Measurements from ENCODE around the gene NT5C3A. TPM values are rescaled to one million over a fixed set of nuclear protein-coding genes. Genes with fewer than 3 reads are reported as not detected.
A peak's percentile ranks its signal among the peaks of the same experiment; 100 is the strongest.

The NT5C3A gene
- total RNA-seq: 10 to 100 TPM; 22.2 to 42.3 (median 27.5) TPM

DNA sequence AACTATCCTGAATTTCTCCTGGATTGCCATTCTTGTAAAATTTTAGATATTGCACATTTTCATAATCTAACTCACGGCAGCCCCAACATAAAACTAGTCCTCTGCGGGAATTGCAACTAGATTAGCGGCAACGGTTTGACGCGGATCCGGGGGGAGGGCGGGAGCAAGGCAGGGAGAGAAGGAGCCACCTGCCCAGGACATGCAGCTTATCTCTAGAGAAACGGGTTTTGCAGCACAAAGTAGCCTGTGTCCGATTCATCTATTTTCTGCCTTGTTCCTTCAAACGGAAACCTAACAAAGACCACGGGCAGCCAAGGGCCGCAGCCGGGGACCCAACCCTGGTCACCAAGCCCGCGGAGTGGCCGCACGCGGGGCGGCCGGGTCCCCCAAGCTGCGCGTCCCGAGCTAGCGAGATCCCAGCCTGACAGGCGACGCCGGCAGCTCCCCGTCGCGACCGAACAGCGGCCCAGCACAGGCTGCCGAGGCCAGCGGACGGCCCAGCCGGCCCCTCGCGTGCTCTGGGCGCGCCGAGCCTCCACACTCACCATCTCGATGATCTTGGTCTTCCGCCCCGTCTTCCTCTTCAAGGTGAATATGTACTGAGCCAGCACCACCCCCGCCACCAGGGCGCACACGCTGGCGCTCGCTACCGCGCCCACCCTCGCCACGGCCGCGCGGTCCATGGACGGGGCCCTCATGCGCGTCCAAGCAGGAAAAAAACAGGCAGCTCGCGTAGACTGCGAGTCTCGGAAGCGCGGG is at the start of gene NT5C3A:
Gene NT5C3A, minus strand, starts transcription at position 754 of the 759 bp plus-strand sequence. Its CDS starts 71 bp downstream, at position 683.
- Histone ChIP-seq H3K27me3 (no peaks in the 10 kb centered on the region), H3K9me3 (peaks cover 12 to 13% of the 10 kb centered on the region in 2 donors), H3K4me1 (peaks cover 0 to 10% of the 10 kb centered on the region in 2 donors), H3K36me3 (no peaks in the 10 kb centered on the region), H3K4me3 (peak within 1 kb of the TSS; percentile 88 to 97 (median 89)), H3K27ac (peak within 1 kb of the TSS; percentile 93 to 96)
- intact Hi-C loops (cut with DNase I; ENCODE audit: low total_unique reads): no loop called here
- DNase-seq (ENCODE audit: low spot score in 2 of 2): peak in 1 of 2 donors; percentile 52
- TF ChIP-seq POLR2AphosphoS5 (IDR thresholded peaks at IDR 0.05) (peak; percentile 38 to 81 (median 78)), POLR2A (IDR thresholded peaks at IDR 0.05) (no peak)
- TF ChIP-seq, protein P1, sequence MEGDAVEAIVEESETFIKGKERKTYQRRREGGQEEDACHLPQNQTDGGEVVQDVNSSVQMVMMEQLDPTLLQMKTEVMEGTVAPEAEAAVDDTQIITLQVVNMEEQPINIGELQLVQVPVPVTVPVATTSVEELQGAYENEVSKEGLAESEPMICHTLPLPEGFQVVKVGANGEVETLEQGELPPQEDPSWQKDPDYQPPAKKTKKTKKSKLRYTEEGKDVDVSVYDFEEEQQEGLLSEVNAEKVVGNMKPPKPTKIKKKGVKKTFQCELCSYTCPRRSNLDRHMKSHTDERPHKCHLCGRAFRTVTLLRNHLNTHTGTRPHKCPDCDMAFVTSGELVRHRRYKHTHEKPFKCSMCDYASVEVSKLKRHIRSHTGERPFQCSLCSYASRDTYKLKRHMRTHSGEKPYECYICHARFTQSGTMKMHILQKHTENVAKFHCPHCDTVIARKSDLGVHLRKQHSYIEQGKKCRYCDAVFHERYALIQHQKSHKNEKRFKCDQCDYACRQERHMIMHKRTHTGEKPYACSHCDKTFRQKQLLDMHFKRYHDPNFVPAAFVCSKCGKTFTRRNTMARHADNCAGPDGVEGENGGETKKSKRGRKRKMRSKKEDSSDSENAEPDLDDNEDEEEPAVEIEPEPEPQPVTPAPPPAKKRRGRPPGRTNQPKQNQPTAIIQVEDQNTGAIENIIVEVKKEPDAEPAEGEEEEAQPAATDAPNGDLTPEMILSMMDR (IDR thresholded peaks at IDR 0.05): no peak

DNA sequence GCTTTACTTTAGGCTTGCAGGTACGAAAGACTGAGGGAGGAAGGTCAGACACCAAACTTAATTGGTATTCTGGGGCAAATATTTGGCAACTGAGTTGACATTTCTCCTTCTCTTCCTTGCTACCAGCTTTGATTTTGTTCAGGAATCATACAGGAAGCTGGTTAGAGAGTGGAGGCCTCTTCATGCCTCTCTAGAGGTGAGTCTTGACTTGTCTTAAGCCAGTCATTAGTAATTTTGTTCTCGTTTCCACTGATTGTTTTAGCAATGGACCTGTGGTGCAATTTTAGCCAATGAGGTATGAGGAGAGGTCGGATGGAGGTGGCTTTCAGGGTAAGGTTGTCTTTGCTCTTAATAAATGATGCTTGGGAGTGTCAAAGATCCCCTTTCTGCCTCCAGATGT is 49.0 kb upstream of the NT5C3A start:
- H3K4me3 ChIP-seq: no peak overlapping the region
- no peak for DNase-seq (ENCODE audit: low spot score in 2 of 2)
- no peak overlapping the region for H3K27ac ChIP-seq
- H3K4me1 ChIP-seq: peaks cover 3 to 16% of the 10 kb centered on the region in 2 donors
- H3K36me3 ChIP-seq: no peaks in the 10 kb centered on the region
- H3K9me3 ChIP-seq: no peaks in the 10 kb centered on the region
- TF ChIP-seq POLR2AphosphoS5 (IDR thresholded peaks at IDR 0.05) (no peak), POLR2A (IDR thresholded peaks at IDR 0.05) (no peak)
- TF ChIP-seq, protein P1 (IDR thresholded peaks at IDR 0.05): no peak
- intact Hi-C loops (cut with DNase I; ENCODE audit: low total_unique reads): no loop called here
- no peaks in the 10 kb centered on the region for H3K27me3 ChIP-seq

DNA sequence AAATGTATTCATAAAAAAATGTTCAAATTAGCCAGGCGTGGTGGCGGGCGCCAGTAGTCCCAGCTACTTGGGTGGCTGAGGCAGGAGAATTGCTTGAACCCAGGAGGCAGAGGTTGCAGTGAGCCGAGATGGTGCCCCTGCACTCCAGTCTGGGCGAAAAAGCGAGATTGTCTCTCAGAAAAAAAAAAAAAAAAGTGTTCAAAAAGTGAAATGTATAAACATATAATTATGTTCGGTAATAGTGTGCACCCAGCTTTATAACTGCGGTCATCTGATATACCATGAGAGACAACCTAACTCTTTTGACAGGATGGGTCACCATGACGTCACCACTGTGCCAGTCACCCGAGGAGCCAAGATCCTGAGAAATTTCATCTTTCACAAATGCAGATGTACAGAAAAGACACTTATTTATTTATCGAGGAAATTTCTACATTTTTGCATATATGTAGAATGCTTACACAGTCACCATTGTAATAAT is 47.2 kb upstream of the NT5C3A start:
- H3K4me1 ChIP-seq: peaks cover 3 to 16% of the 10 kb centered on the region in 2 donors
- no peak for DNase-seq (ENCODE audit: low spot score in 2 of 2)
- H3K36me3 ChIP-seq: no peaks in the 10 kb centered on the region
- no peaks in the 10 kb centered on the region for H3K9me3 ChIP-seq
- peak overlapping the region; percentile 90 to 97 (median 97) for H3K4me3 ChIP-seq
- no peaks in the 10 kb centered on the region for H3K27me3 ChIP-seq
- TF ChIP-seq POLR2A (IDR thresholded peaks at IDR 0.05) (no peak), POLR2AphosphoS5 (IDR thresholded peaks at IDR 0.05) (no peak)
- TF ChIP-seq, protein P1 (IDR thresholded peaks at IDR 0.05): no peak
- H3K27ac ChIP-seq: peak overlapping the region in 1 of 2 donors; percentile 77
- intact Hi-C loops (cut with DNase I; ENCODE audit: low total_unique reads): no loop called here

DNA sequence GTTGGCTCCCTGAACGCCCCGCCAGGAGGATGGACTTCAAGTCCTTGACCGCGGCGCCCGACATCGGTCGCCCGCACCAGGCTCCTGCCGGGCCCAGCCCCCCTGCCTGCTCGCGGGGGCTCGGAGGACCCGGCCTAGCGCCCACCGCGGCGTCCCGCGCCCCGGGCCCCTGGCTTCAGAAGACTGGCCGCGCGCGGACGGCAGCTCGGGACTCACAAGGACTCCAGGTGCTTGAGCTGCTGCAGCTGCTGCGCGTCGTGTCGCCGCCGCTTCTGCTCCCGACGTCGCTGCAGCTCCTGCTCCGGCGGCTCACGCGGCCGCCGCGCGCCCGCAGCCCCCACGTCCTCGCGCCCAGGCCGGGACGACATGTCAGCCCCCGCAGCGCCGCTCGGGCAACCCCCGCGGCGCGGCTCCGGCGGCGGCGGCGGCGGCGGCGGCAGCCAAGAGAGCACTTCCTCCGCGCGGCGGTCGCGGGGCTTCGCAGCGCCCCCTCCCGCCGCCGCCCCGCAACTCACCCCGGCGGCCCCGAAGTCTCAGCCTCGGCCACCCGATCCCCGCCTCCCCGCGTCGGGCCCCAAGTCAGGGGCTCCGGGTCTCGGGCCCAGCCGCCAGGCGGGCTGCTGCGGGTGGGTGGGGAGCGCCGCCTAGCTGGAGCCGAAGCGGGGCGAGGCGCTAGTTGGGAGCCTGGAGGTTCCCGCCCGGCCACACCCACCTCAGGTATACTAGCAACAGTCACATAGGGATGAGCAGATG is 46.6 kb upstream of the NT5C3A start, which contains the start of gene RP9:
Gene RP9, minus strand, starts transcription at position 400 of the 753 bp plus-strand sequence. Its CDS starts 32 bp downstream, at position 368.
- H3K36me3 ChIP-seq: no peaks in the 10 kb centered on the region
- DNase-seq (ENCODE audit: low spot score in 2 of 2): peak; percentile 24 to 62
- no peaks in the 10 kb centered on the region for H3K27me3 ChIP-seq
- TF ChIP-seq POLR2AphosphoS5 (IDR thresholded peaks at IDR 0.05): no peak
- no peak for TF ChIP-seq POLR2A (IDR thresholded peaks at IDR 0.05)
- TF ChIP-seq, protein P1 (IDR thresholded peaks at IDR 0.05): peak in 1 of 3 donors; percentile 68
- peak within 1 kb of the TSS; percentile 90 to 97 (median 97) for H3K4me3 ChIP-seq
- peak within 1 kb of the TSS; percentile 68 to 77 for H3K27ac ChIP-seq
- intact Hi-C loops (cut with DNase I; ENCODE audit: low total_unique reads): no loop called here
- H3K4me1 ChIP-seq: peaks cover 3 to 16% of the 10 kb centered on the region in 2 donors
- no peaks in the 10 kb centered on the region for H3K9me3 ChIP-seq
